GM21447 (cell line): ENCODE data around the gene CEND1.
A peak's percentile ranks its signal among the peaks of the same experiment; 100 is the strongest.

Experiments used
- ATAC-seq: cut with Tn5 transposase; IDR thresholded peaks from one replicate; pipeline ENCODE4 v1.9.1; 2021; ENCODE audit not compliant: unreplicated experiment

The CEND1 gene

GRCh38 chr11:813072-813455, 23.2 kb upstream of the CEND1 start:
- no peak for ATAC-seq

DNA sequence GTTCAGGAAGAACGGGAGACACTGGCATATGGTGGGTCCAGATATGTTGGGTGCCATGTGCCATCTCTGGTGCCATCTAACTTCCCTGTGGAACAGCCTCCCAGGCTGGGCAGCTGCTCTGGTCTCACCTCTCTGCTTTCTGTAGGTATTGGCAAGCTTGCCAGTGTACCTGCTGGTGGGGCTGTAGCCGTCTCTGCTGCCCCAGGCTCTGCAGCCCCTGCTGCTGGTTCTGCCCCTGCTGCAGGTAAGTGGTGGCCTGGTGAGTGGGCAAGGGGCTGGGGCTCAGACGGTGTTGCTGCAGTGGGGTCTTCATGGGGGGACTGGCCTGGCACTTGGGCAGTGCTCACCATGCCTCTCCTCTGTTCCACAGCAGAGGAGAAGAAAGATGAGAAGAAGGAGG, 22.5 kb upstream of the CEND1 start:
- ATAC-seq: no peak

DNA sequence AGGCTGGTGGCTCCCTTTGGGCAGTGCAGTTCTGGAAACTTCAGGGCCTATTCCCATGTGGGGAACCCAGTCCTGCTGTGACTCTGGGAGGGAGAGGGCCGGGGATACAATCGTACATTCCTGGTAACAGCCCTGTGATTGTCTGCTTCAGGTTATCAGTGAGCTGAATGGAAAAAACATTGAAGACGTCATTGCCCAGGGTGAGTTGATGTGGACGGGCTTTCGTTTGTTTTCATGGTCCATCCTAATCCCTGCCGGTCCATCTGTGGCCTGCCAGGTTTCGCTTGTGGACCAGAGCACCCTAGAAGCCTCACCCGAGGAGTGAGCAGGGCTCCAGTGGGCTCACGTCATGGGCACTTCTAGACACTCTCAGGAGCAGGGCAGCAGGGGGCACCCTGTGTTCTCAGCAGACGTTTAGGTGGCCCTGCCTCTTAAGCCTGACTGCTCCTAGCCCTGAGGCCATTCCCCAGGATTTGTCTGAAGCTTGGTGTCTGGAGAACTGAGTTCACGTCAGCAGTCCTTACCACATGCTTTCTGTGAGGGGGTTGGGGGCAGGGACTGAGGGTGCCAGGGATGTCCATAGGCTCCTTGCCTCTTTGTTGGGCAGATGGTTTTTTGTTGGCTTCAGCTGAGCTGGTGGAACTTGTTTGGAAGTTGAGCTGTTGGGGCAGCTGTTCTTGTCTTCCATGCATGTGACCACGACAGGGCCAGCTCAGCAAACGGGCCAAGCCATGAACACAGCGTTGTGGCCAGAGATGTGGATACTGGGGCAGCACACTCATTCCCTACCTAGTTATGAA, 21.8 kb upstream of the CEND1 start:
- ATAC-seq: no peak

- ATAC-seq: peak; percentile 2
Observed at GRCh38 chr11:810040-810567, 20.2 kb upstream of the CEND1 start.

GRCh38 chr11:809287-810039, 19.6 kb upstream of the CEND1 start, which contains the start of gene RPLP2:
TSS of gene RPLP2 (plus strand) at chr11:809967. CDS start at chr11:810235, 268 bp downstream.
- ATAC-seq: peak; percentile 64

DNA sequence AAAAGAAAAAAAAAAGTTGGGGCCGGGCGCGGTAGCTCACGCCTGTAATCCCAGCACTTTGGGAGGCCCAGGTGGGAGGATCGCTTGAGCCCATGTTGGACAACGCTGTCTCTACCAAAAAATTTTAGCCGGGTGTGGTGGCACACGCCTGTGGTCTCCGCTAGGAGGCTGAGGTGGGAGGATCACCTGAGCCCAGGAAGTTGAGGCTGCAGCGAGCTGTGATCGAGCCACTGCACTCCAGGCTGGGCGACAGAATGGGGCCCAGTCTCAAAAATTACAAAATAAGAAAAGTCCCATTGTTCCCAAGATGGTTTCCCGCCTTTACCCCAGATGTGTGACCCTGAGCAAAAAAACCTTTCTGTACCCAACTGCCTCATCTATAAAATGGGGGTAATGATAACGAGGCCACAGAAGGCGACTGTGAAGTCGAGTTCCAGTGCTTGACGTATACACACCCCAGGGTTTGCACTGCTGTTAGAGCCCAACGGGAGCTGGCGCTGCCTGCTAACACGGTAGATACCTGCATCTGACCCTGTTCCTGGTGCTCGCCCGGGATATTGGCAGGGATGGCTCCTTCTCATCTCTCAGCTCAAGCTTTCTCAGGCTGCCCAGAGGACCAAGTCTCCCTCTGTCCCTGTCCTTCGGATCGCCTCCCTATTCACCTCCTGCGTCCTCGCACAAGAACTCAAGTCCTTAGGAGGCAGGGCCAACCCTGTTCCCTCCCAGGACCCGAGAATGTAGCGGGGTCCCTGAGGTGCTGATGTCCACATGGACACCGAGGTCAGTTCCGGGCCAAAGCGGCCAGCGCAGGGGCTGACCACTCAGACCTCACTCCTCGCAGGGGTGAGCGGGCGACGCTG, 18.8 kb upstream of the CEND1 start:
- peak; percentile 1 for ATAC-seq

DNA sequence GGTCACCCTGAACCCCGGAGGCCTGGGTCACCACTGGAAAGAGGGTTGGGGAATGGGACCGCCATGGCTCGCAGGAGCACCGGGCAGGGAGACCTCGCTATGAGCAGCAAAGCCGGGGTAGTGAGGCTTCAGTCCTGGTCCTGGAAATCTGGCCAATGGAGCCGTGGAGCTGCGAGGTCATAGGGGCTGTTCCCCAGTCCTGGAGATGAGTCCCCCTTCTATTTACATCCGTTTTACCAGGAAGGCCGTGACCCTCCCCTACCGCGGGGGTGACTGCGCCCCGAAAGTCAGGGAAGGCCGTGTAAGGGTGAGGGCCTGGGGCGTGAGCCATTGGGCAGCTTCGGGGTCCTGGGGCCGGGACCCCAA, 14.7 kb upstream of the CEND1 start:
- no peak for ATAC-seq

- no peak for ATAC-seq
Observed at GRCh38 chr11:803770-804598, 14.1 kb upstream of the CEND1 start.

GRCh38 chr11:803467-803742, 13.5 kb upstream of the CEND1 start:
- no peak for ATAC-seq

DNA sequence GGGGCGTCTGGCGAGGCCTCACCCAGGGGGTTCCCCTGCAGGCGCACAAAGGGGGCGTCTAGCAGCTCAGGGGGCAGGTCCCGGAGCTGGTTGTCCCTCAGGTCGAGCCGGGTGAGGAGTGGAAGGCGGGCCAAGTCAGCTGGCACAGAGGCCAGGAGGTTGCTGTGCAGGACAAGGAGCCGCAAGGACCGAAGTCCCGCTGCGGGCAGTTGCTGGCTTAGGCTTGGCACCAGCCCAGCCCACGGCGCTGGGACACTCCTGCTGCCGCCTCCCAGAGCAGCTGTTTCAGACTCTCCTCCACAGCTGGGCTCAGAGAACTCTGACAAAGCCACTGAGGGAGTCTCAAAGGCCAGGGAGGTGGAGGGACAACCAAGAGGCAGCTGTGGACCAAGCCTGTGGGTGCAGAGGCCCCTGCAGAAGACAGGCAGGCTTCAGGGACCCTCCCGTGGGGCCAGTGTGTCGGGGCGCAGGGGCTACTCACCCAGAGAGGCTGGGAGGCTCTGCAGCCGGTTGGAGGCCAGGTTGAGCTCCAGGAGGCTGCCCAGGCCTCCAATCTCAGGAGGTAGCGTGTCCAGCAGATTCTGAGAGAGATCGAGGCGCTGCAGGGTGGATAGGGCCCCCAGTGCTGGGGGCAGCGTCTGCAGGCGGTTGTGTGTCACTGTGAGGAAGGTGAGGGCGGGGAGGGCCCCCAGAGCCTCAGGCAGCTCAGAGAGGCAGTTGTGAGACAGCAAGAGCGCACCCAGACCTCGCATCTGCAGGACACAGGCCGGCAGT, 13.0 kb upstream of the CEND1 start:
- ATAC-seq: no peak

DNA sequence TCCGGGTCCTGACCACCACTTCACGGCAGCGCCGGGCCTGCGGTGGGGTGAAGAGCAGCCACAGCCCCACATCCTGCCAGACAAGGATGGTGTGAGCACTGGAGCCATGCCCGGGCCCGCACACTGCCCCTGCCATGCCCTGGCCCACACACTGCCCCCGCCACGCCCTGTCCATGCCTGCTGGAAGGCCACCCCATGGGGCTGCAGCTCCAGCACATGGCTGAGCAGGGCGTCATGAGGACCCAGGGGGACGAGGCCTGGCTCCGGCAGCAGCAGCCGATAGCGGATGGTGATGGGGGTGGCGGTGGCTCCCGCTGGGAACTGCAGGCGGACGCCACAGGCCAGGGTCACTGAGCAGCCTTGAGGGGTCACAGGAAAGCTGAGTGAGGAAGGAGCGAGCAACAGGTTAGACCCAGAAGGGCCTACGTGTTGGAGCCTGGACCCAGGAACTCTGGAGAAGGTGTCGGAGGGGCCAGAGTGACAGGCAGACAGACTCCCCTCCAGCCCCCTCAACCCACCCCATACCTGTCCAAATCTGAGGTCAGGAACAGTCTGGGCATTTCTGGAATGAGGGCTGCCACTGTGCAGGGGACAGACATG, 12.2 kb upstream of the CEND1 start:
- ATAC-seq: no peak

DNA sequence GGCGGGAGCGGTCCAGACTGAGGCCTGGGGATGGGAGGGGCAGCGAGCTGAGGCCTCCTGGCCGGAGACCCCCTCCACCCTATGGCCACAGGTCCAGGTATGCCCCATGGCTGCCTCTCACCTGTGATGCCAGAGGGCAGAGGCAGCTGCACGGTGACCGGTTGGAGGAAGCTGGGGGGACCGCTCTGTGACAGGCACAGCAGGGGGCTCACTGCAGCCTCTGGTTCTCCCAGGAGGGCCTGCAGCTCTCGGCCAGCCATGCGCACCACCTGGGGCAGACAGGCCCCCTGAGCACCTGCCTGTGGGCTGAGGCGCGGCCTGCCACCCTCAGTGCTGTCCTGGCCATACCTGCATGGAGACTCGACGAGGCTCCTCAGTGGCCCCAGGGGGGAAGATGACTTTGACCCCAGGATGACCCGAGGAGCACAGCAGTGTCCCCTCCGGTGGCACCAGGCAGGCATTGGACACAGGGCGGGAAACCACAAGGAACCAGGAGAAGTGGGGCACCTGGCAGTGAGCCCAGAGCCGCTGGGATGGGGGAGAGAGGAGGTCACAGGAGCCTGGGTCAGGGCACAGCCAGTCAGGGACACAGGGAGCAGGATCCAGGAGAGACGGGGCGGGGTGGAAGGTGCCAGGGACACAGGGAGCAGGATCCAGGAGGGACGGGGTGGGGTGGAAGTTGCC, 11.3 kb upstream of the CEND1 start:
- ATAC-seq: no peak

DNA sequence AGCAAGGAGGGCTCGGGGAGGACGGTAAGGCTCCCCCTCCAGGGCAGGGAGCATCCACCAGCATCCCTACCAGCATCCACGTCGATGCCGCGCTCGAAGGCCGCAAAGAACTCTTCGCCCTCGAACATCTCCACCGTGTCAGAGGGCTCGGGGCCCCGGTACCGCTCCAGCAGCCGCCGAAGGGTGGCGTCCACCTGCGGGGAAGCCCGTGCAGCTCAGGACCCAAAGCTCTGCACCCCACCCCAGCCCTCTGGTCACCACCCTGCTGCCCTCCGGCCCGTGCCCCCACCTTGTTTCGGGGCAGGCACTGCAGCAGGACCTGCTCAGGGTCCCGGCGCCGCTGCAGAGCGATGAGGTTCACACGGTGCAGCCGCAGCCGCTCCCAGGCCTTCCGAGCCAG, 10.6 kb upstream of the CEND1 start:
- no peak for ATAC-seq

GRCh38 chr11:799641-800316, 9.9 kb upstream of the CEND1 start:
- ATAC-seq: no peak

DNA sequence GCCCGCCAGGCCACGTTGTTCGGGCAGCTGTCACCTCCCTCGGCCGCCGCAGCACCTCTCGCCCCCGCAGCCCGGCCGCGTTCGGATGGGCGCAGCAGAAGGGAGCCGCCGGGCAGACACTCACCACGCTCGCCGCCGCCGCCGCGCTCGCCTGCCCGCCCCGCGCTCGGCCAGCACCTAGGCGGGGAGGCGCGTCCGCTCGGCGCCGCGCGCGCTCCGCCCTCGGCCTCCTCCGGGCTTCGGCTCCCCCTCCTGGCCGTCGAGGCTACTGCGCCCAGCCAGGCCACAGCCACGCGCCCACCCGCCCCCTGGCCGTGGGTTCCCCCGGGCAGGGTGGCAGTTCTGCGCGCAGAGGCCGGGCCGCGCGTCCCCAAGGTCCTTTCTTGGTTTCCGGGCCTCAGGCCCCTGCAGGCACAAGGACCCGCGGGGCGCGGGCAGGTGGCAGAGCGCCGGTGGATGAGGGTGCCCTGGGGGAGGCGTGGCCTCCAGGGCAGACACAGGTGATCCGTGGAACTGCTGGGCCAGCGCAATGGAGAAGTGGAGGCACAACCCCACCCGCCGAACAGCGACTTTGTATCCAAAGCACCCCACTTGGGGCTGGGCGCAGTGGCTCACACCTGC, 8.3 kb upstream of the CEND1 start, which contains the start of gene SLC25A22:
SLC25A22 (minus strand) TSS at position 189 of the 621 bp plus-strand sequence. CDS start 3,275 bp downstream, outside the sequence.
- peak; percentile 50 for ATAC-seq

- ATAC-seq: peak; percentile 47
Observed at GRCh38 chr11:797296-798092, 7.6 kb upstream of the CEND1 start.
